ENCODE measurements around the gene OIP5.
"Not testable (repeated sequence)": the region's sequence is repeated elsewhere in the genome, so short reads cannot be mapped to it uniquely, and the experiment has no call there.

OIP5 gene

DNA sequence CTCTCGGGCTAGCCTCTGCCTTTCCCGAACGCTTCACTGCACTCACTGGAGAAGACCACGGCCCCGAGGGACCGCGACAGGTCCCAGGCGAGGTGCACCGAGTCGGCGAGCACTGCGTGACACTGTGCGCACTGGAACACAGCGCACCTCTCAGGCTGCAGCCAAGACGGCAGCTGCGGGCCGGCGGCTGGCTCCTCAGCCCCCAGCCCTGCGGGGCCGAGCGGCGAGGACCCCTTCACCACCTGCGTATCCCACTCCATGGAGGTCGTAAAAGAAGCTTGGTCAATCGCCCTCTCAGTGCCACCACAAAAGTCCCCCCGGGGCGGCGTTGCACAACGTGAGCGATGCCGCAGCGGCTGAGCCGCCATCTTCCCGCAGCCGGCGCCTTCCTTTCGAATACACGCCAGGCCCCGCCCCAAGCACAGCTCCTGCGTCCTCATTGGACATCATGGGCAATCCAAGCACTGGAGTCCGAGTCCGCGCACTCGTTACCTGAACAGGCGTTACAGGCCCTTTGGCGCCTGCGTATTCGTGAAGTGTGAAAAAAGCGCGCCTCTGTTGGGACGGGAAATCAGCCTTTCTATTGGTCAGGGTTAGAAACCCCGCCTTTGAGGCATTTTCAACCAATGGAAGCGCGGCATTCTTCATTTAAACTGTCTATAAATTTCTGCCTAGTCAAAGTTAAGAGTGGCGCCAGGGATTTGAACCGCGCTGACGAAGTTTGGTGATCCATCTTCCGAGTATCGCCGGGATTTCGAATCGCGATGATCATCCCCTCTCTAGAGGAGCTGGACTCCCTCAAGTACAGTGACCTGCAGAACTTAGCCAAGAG, at the start of gene OIP5, which contains the start of gene NUSAP1:
Gene OIP5 (minus strand): TSS at position 398 of the 832 bp plus-strand sequence. CDS start 30 bp downstream, at position 368.
Gene NUSAP1 (plus strand): TSS at position 688 of the 832 bp plus-strand sequence. CDS start 77 bp downstream, at position 765.
- peak; percentile 95 to 99 for DNase-seq (ENCODE audit: low read depth in 2 of 2)

DNA sequence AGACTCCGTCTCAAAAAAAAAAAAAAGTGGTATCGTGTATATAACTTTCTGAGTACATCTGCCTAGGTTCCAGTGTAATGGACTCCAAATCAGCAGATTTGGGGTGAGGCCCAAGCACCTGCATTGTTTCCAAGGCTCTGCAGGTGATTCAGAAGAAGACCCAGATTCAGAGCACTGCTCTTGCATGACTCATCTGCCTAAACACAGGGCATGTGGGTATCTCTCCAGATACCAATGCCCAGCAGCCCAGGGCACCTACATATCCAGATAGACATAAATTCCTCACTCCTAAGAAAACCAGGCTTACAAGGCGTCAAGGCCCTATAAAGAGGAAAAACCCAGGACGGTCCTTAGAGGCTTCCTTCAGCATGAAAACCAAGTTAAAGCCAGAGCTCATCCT, 45.6 kb upstream of the OIP5 start:
- DNase-seq (ENCODE audit: low read depth in 2 of 2) = no peak

GRCh38 chr15:41367418-41367817, 35.0 kb upstream of the OIP5 start:
- no peak for DNase-seq (ENCODE audit: low read depth in 2 of 2)

- no peak for DNase-seq (ENCODE audit: low read depth in 2 of 2)
These were observed 22.0 kb upstream of the OIP5 start for GRCh38 chr15:41354371-41354770.

DNA sequence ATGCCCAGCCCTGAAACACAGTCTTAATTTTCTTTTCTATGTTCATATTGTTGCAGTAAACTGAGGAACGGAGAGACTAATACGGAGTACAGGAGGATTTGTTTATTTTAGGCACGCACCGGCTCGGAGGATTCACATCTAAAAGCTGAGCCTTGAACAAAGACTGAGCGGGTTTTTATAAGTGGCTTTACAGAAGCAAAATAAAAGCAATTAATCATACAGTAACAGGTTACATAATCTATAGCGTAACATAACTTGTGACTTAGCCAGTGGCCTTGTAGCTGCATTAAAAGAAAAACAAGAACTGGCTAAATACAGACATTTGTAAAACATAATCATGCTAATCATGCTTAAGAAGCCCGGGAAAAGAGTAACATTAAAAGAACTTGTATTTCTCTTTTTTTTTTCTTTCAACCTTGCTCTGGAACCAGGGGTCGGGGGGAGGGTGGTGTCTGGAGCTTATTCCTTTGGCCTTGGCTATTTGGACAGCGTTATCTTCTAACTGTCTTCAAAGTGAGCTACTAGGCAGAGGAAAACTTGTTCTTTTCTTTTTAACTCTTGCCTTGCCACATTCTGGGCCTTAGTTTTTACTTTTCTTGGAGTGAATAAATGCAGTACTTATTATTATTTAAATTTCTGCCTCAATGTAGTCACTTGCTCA, 17.8 kb upstream of the OIP5 start:
- DNase-seq (ENCODE audit: low read depth in 2 of 2) = no peak

DNA sequence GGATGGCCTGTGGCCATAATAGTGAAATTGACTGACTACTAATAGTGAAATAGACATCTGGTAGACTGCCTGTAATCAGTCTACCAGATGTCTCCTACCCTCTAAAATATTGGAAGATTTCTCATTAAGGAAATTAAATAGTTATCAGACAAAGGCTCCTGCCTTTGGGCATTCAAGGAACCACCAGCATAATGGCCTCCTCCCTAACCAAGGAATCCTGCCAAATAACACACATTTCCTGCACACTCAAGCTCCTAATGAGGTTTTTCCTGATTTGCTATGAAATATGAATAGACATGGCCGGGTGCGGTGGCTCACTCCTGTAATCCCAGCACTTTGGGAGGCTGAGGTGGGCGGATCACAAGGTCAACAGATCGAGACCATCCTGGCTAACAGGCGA, 14.8 kb upstream of the OIP5 start:
- DNase-seq (ENCODE audit: low read depth in 2 of 2) = no peak

DNA sequence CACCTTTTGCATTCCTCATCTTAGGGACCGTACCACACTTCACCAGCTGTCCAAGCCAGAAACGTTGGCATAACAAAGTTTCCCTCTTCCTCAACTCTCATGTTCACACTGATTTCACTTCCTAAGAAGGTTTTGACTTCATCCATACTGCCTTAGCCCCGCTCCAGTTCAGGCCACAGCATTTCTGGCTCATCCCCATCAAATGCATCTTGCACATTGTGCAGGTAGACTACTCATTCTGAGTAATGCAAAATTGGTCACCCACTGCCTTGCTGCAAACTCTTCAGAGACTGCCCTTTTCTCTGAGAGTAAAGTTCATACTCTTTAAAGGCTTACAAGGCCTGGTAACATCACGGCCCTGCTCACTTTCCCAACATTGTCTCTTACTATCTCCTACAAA, 9.1 kb upstream of the OIP5 start:
- no peak for DNase-seq (ENCODE audit: low read depth in 2 of 2)

DNA sequence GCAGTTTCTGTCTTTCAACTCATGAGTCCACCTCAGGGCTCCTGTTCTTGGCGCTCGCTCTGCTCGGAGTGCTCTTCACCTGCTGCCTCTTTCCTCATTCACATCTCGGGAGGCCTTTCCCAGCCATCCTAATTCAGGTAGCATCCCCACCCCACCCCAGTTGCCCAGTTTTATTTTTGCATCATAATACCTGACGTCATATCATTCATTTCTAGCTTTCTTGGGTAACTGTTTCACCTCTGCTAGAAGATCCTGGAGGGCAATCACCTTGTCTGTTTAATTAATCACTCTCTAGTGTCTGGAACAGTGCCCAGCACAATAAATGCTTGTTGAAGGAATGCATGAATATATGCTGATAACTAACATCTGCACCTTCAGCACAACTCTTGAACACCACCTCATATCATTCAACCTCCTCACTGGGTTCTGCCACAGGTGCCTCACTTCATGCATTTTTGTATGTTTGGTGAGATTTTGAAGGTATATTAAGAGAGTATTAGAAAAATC, 7.9 kb upstream of the OIP5 start:
- DNase-seq (ENCODE audit: low read depth in 2 of 2) = no peak

GRCh38 chr15:41337631-41338522, 5.5 kb upstream of the OIP5 start:
- no peak for DNase-seq (ENCODE audit: low read depth in 2 of 2)

GRCh38 chr15:41337047-41337446, 4.7 kb upstream of the OIP5 start:
- no peak for DNase-seq (ENCODE audit: low read depth in 2 of 2)

DNA sequence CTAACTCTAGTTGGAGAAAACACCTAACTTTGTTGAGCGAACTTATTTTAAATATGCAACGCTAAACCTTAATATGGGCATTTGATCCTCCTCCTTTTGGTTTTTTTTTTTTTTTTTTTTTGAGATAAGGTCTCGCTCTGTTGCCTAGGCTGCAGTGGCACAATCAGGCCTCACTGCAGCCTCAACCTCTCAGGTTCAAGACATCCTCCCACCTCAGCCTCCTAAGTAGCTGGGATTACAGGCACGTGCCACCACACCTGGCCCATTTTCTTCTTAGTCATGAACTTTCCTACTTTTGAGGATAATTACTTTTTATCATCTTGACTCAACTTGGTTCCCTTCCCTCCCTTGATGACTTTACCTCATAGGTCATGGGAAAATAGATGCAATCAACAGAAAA, 4.2 kb upstream of the OIP5 start:
- no peak for DNase-seq (ENCODE audit: low read depth in 2 of 2)

GRCh38 chr15:41334293-41335120, 2.1 kb upstream of the OIP5 start:
- no peak for DNase-seq (ENCODE audit: low read depth in 2 of 2)

DNA sequence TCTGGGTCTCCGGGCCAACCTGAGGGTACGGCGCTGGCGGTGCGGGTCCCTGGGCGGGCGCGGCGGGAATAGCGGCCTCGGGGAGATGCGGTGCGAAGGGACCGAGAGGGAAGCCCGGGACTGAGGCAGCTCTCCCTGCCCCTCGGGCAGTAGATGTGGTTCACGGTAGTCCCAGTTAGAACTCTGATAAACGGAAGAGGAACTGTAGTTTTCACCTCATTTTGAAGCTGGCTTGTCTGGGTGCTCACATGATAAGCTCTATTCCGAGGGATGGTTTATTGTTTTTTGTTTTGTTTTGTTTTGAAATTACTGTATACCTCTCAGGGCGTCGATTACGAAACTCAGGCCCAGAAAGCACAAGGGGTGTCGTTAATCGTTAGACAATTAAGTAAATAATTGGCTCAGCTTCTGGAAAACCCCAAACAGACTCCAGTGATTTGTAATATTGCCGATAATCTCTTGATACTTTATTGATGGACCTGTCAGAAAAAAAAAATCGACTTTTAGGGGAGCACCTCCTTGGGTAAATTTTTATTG, 703 bp upstream of the OIP5 start:
- no peak for DNase-seq (ENCODE audit: low read depth in 2 of 2)

- no peak for DNase-seq (ENCODE audit: low read depth in 2 of 2)
These were observed 578 bp downstream of the OIP5 start for GRCh38 chr15:41331833-41332193.

- DNase-seq (ENCODE audit: low read depth in 2 of 2) = no peak
These were observed 1.1 kb downstream of the OIP5 start for GRCh38 chr15:41331281-41331680.

DNA sequence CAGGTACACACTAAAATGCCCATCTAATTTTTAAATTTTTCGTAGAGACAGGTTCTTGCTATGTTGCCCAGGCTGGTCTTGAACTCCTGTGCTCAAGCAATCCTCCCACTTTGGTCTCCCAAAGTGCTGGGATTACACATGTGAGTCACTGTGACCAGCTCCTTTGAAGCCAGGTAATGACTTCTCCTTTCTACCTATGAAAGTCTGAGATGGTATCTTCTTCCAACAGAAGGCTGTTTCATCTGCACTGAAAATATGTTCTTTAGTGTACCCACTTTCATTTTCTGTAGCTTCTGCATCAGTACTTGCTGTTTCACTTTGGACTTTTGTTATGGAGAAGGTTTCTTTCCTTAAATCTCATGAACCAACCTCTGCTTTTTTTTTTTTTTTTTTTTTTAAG, 8.8 kb downstream of the OIP5 start:
- no peak for DNase-seq (ENCODE audit: low read depth in 2 of 2)

DNA sequence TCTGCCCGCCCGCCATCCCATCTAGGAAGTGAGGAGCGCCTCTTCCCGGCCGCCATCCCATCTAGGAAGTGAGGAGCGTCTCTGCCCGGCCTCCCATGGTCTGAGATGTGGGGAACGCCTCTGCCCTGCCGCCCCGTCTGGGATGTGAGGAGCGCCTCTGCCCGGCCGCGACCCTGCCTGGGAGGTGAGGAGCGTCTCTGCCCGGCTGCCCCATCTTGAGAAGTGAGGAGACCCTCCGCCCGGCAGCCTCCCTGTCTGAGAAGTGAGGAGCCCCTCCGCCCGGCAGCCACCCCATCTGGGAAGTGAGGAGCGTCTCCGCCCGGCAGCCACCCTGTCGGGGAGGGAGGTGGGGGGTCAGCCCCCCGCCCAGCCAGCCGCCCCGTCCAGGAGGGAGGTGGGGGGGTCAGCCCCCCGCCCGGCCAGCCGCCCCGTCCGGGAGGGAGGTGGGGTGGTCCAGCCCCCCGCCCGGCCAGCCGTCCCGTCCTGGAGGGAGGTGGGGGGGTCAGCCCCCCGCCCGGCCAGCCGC, 11.5 kb downstream of the OIP5 start:
- not testable (repeated sequence) for DNase-seq (ENCODE audit: low read depth in 2 of 2)

DNA sequence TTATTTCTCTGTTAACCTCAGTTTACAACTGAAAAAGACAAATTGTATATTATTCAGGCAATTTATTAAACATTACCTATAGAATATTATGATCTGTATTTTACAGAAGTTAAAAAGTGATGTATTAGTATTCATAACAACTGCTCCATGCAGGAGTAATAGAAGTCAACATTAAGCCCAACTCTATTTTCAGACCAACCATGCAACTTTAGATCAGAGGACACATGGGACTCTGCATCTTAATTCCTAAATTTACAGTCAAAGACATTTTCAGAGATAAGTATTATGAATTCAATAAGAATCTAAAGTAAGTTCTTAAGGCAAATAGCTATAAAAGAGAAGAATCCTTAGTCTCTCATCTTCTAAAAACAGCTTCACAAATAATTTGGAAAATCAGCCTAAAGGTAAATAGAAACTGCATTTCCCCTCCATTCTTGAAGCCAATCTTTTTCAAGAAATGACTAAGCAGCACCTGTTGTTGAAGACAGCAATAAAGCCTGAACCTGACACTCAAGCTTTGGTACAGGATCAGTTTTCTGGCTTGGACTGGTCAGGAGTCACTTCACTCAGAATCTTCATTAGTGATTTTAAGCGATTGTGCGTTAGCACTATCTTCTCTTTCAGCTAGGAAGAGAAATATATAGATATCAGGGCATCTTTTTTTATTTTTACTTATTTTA, 23.0 kb downstream of the OIP5 start:
- DNase-seq (ENCODE audit: low read depth in 2 of 2) = no peak

DNA sequence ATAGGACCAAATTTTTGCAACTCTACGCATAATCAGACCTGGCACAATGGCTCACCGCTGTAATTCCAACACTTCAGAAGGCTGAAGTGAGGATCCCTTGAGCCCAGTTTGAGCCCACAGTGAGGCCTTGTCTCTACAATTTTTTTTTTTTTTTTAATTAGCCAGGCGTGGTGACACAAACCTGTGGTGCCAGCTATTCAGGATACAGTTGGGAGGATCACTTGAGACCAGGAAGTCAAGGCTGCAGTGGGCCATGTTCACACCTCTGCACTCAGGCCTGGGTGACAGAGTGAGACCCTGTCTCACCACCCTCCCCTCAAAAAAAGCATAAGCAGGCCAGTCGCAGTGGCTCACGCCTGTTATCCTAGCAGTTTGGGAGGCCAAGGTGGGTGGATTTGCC, 24.7 kb downstream of the OIP5 start:
- DNase-seq (ENCODE audit: low read depth in 2 of 2) = no peak

- DNase-seq (ENCODE audit: low read depth in 2 of 2) = no peak
These were observed 28.1 kb downstream of the OIP5 start for GRCh38 chr15:41304149-41304770.
